GM15510 (cell line): Measurements from ENCODE around the gene MMP21.

Experiments
- POLR2A ChIP-seq: IDR thresholded peaks from 3 replicates; pipeline ENCODE4 v1.6.1; 2011; ENCODE audit warnings: borderline replicate concordance; ENCODE audit not compliant: insufficient read length; ENCODE audit errors: extremely low read depth

Gene MMP21

DNA sequence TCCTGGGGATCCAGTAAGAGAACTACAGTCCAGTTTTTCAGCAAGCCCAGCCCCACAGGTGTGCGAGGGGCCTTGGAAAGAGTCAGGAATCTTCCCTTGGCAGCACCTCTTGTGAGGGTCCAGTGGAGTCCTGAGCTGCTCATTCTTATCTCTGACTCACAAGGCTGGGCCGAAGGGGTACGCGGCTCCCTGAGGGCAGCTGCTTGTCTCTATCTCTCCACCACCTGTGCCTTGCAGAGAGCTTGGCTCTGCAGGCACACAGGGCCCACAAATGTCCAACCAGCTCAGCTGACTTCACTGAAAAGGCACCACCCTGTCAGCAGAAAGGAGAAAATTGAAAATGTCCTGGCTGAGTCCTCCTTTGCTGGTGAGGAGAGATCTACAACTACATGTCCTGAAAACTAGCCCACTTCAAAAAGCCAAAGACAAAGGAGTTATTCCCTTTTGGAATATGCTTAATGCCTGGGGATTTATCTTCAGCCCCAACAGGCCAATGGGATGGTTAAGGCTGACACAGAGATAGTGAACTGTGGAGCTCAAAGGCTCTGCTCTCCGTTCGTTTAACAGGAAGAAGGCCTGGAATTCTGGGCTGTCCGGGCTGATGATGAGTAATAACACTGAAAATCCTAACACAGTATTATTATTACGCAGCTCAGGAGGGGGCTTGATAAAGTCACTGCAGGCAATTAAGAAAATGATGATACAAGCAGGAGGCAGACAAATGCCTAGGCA lies 24.0 kb upstream of the MMP21 start:
- TF ChIP-seq POLR2A = no peak

DNA sequence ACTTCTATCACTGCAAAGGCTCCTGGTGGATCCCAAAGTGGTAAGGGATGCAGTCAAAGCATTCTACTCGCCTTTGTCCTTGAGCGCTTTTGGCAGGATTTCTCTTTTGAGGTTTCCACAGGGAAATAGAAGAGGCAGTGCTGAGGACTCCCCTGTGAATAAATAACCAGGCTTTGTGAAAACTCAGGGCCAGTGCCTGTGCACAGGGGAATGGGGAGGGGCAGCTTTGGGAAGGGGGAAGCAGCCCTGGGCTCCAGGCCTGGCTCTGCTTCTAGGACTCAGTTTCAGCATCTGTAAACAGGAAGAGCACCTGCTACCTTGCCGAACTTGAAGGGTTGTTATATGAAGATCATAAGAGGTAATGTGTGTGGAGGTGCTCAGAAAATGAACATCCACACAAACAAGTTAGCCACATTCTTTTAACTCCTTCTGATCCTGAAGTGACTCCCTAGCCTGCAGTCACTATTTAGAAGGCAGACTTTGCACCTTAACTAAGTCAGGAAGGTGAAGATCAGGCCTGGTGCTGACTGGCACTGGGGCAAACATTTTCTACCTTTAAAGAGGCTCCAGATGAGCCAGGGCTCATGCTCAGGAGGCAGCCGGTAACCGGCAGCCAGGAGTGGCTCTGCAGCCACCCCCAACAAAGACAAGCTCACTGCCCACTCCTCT lies 22.5 kb upstream of the MMP21 start:
- no peak for TF ChIP-seq POLR2A

DNA sequence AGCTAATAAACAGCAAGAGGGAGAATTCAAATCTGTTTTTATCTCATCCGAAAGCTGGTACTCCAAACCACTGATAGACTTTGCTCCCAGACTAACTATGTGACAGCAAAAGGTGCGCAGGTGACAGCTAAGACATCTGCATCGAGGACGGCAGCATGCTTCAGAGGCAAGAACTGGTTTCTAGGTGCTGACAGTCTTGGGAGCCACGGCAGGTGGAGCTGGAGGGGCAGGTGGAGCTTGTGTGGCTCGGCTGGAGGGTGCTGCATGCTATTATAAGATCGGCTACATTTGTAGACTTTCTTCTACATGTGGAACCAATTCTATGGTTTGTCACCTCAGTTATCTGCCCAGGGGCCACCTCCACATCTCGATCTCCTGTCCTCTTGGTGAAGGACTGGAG lies 21.8 kb upstream of the MMP21 start:
- no peak for TF ChIP-seq POLR2A

DNA sequence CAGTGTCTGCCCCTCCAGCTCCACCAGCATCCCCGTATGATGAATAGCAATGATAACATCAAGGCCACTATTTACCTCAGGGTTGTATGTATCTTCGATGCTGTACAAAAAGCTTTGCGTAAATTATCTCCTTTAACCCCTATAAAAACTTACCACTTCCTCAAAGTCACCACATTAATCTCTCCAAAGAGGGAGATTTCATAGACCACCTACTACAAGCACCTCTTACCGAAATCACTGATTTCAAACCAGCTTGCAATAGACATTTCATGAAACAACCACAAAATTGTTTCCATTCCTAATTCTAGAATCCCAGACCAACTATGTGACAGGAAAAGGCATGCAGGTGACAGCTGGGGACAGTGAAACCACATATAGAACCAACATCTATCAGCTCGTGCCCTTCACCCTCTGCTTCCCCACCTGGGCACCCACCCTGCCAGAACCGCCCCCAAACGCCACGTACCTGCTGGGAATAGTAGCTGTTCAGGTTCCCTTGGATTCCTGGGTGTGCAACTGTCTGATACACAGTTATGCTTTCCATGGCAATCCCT lies 20.1 kb upstream of the MMP21 start:
- no peak for TF ChIP-seq POLR2A

DNA sequence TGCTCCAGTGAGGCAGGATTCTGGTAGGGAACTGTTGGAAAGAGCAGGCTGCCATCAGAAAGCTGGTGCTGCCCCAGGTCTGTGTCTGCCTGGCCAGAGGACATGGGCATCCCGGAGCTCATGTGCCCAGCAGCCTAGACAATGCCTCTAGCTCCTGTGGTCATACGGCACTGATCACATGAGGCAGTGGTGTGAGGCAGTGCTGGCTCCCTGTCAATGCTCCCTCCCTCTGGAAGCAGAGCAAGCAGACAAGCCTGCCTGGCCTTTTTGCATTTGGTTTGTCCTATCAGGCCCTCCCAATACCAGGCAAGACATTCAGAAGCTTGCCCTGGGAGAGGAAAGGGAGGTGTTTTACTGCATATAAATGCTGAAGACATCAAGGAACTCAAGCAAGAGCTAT lies 19.5 kb upstream of the MMP21 start:
- no peak for TF ChIP-seq POLR2A

DNA sequence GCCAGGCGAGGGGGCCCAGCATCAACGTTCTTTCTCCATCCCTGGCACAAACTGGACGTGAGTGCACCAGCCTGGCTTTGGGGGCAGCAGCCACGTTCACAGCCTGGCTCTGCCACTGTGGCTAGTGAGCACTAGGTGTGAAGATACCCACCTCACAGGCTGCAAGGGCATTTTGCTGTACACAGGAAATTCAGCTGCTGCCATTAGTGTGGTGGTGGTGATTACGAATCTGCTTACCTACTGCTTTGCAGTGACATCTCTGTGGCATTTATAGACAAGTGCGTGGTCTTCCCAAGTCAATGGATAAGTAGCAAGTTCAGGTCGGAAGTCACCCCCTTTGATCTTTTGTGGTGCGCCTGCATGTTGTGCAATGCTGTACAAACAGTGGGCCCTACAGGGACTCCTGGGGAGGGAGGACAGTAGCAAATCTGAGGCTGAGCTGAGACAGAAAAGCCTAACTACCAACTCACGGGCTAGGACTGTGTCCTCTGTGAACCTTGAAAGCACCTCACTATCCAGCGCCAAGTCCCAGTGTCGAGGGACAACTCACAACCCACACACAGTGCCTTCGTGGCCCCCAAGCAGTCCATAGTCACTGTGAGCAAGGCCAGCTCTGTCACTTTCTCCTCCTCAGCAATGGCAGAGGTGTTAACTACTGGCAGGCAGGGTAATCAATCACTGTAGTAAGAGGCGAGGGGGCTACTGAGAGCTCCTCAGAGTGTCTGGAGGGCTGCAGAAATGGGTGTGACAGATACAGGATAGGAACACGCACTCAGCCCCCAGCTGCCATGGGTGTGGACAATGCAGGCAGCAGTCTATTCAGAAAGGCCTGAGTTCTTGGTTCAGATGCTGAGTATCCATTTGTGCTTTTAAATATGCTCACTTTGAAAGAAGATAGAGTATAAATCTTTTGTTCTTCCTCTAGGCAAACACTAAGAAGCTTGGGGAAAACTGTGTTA lies 17.0 kb upstream of the MMP21 start:
- no peak for TF ChIP-seq POLR2A

DNA sequence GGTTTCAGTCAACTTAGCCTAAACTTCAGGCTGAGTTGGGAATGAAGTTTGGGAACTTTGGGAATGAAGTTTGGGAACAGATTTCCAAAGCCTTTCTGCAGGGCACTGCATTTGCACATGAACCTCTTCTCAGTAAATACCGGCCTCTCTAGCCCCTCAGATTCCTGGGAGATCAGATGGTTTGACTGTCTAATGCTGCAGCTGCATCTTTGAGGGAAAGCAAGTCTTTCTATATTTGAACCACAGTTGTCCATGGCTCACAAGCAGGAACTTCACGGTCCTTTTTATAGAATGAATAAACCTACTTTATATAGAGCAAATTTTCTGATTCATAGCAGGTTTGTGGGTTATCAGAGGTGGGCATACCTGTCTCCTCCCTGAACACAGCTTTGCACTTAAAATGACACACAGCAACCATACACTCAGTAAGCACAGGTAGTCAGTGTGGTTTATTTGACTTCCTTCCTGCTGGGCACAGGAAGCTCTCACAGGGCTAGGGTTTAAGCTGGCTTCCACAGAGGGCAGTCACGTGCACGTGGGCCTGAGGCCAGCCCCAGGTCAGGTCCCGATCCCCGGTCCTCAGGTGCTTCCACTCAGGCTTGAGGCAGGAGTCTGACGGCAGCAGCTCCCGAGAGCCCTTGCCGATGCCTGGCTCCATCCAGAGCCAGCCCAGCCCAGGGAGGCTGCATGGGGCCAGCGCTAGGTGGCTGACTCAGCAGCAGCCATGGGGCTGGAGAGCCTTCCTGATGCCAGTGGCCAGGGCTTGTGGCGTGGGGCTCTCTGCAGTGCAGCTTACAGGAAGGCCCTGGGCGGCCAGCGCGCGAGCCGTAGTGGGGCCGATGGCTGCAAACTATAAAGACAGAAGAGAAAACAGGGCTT lies 12.8 kb upstream of the MMP21 start:
- TF ChIP-seq POLR2A = no peak

DNA sequence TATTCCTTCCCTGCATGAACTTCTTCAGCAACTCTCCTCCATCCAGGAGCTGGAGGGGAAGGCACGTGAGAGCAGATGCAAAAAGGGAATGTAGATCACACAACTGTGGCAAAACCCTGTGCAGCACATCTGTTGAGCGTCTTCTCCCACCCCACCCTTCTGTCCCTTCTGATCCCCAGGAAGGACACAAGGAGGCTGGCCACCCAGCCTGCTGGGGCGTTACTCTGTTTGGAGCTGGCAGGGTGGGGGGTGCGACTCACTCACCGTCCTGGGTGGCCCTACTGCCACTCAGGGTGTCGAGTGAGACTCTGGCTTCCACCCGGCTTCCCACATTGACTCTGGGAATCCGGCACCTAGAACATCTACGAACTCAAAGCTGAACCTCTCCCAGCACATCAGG lies 10.2 kb upstream of the MMP21 start:
- no peak for TF ChIP-seq POLR2A

DNA sequence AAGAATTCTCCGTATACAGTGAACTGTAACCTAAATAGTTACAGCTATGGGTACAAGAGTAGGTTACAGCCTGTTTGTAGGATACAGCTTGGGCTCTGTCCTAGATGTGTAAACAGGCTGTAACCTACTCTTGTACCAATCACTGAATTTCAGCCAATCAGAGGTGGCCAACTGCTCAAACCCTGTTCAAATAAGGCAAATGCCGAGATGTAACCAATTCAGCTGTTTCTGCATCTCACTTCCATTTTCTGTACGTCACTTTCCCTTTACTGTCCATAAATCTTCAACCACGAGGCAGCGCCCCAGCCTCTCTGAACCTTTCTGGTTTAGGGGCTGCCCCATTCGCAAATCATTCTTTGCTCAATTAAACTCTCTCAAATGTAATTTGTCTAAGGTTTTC lies 8.3 kb upstream of the MMP21 start:
- TF ChIP-seq POLR2A = no peak

DNA sequence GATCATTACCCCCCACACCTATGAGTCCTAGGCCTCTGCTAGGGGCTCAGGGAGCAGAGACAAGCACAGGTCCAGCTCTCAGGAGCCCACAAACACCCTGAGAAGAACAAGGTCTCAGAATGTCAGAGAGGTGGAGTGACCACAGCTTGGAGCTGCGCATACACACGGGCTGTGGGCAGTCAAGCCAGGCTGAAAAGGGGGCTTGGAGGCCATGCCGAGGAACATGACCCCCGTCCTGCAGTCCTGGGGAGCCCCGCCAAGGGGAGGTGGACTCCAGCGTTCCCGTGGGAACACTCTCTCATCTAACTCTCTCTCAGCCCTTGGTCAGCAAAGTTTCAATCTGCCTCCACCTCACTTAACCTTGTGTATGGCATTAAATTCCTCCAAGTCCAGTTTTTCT lies 7.8 kb upstream of the MMP21 start:
- no peak for TF ChIP-seq POLR2A

DNA sequence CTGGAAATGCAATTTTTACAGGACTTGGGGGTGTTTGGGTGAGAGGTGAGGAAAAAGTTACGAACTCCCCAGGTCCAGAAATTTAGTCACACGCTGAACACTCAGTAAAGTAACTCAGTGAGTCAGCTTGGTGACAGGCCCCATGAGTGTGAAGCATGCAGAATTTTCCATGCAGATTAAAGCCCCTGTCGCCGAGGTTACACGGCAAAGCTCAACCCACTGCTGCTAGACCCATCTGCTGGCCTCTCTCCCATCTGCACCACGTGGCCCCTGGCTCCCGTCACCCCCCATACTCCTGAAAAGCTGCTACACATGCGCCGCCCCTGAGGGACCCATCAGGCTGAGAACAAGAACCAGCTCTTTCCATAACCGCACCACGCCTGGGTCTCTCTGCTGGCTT lies 7.0 kb upstream of the MMP21 start:
- no peak for TF ChIP-seq POLR2A

DNA sequence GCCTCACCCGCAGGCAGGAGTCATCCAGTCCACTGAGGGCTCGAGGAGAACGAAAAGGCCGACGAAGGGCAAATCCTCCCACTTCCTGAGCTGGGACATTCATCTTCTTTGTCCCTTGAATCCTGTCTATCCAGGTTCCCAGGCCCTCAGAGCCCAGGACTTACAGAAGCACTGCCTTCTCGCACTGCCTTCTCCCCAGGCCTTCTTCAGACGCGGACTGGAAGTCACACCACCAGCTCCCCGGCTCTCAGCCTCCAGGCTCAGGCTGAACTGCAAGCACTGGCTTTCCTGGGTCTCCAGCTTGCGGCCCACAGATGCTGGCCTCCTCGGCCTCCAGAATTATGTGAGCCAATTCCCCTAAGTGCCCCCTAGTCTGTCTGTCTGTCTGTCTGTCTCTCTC lies 6.4 kb upstream of the MMP21 start:
- no peak for TF ChIP-seq POLR2A

DNA sequence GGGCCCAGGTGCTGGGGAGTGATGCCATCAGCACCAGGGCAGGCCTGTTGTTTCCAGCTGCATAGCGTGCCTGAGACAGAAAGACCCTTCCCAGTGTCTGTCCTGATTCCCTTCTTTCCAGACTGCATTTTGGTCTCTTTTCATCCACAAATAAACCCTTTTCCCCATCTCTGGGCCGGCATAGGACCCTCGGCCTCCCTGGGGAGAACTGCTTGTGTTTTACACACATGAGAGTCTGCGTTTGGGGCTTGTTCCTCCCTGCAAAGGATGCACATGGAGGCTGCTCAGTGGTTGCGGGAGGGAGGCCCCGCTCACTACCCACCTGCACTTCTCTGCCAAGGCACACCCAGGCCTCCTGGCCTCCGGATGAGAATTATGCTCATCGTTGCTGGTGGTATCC lies 5.8 kb upstream of the MMP21 start:
- TF ChIP-seq POLR2A = no peak
